GM12892 (cell line): Measurements from ENCODE around the gene GRIN2C. TPM values are rescaled to one million over a fixed set of nuclear protein-coding genes. Genes with fewer than 3 reads are reported as not detected.
"Not testable (repeated sequence)": the region's sequence is repeated elsewhere in the genome, so short reads cannot be mapped to it uniquely, and the experiment has no call there.

ENCODE experiments used
- DNase-seq: peaks from one replicate; pipeline ENCODE4 v3.0.0; 2011; ENCODE audit not compliant: insufficient read length
- FAIRE-seq: peaks from 2 replicates; lab custom pipeline; 2011; peaks lifted over from hg19 to GRCh38; lab: Jason Lieb, UNC
- POLR2A ChIP-seq: IDR thresholded peaks from 2 replicates; pipeline ENCODE4 v1.6.1; 2011; ENCODE audit warnings: low read depth, low read length, control low read depth
- POLR2AphosphoS5 ChIP-seq: IDR thresholded peaks from 2 replicates; pipeline ENCODE4 v1.6.1; 2011; ENCODE audit warnings: low read depth, low read length, control low read depth
- TAF1 ChIP-seq: IDR thresholded peaks from 2 replicates; pipeline ENCODE4 v1.6.1; 2011; ENCODE audit warnings: low read depth, mild to moderate bottlenecking, control low read depth, low read length, borderline replicate concordance
- polyA plus RNA-seq: library from polyadenylated mRNA; unstranded; fragments of >200 nt; gene quantifications from one replicate; pipeline ENCODE4 v1.2.1, GENCODE V29; 2012; ENCODE audit warnings: missing spikeins, inconsistent platforms; ENCODE audit not compliant: missing spikeins

GRIN2C gene
- 0.25 TPM for polyA plus RNA-seq

GRCh38 chr17:74859459-74860228, at the start of gene GRIN2C:
Gene GRIN2C, minus strand, starts transcription at chr17:74859885. Its CDS starts 4,793 bp downstream, at chr17:74855092.
- DNase-seq (no peak), FAIRE-seq (no peak)
- no peak for TF ChIP-seq POLR2A
- TF ChIP-seq POLR2AphosphoS5: no peak
- no peak for TF ChIP-seq TAF1

- not testable (repeated sequence) for FAIRE-seq, DNase-seq
Measured at GRCh38 chr17:74909097-74909496, 49.4 kb upstream of the GRIN2C start.

GRCh38 chr17:74907012-74907411, 47.3 kb upstream of the GRIN2C start:
- DNase-seq: no peak
- no peak for TF ChIP-seq POLR2A
- TF ChIP-seq TAF1: no peak
- no peak for TF ChIP-seq POLR2AphosphoS5
- FAIRE-seq: no peak

- not testable (repeated sequence) for FAIRE-seq, DNase-seq
Measured at GRCh38 chr17:74906214-74906793, 46.6 kb upstream of the GRIN2C start.

- FAIRE-seq: no peak
Measured at GRCh38 chr17:74904687-74905409, 45.2 kb upstream of the GRIN2C start.

GRCh38 chr17:74903671-74904070, 44.0 kb upstream of the GRIN2C start:
- TF ChIP-seq POLR2A (no peak), TAF1 (no peak), POLR2AphosphoS5 (no peak)
- FAIRE-seq (no peak), DNase-seq (no peak)

More at GRCh38 chr17:74904687-74905409, 45.2 kb upstream of the GRIN2C start:
- TF ChIP-seq TAF1 (no peak), POLR2A (no peak), POLR2AphosphoS5 (no peak)
- DNase-seq: no peak

- FAIRE-seq: no peak
- no peak for DNase-seq
- TF ChIP-seq POLR2A: no peak
- TF ChIP-seq TAF1: no peak
- no peak for TF ChIP-seq POLR2AphosphoS5
Measured at GRCh38 chr17:74903034-74903433, 43.3 kb upstream of the GRIN2C start.

- no peak for FAIRE-seq
- no peak for DNase-seq
- TF ChIP-seq POLR2A (no peak), POLR2AphosphoS5 (no peak), TAF1 (no peak)
Measured at GRCh38 chr17:74901353-74902135, 41.9 kb upstream of the GRIN2C start.

GRCh38 chr17:74900208-74900607, 40.5 kb upstream of the GRIN2C start:
- FAIRE-seq: no peak

GRCh38 chr17:74898376-74898946, 38.8 kb upstream of the GRIN2C start:
- FAIRE-seq: no peak

More at GRCh38 chr17:74900208-74900607, 40.5 kb upstream of the GRIN2C start:
- TF ChIP-seq POLR2AphosphoS5: no peak
- TF ChIP-seq POLR2A: no peak
- no peak for TF ChIP-seq TAF1
- DNase-seq: no peak

More at GRCh38 chr17:74898376-74898946, 38.8 kb upstream of the GRIN2C start:
- TF ChIP-seq POLR2A: no peak
- no peak for TF ChIP-seq POLR2AphosphoS5
- no peak for TF ChIP-seq TAF1
- DNase-seq: no peak
